ENCODE measurements around the gene ST3GAL5.
"Not testable (repeated sequence)": the region's sequence is repeated elsewhere in the genome, so short reads cannot be mapped to it uniquely, and the experiment has no call there.

ST3GAL5 gene

DNA sequence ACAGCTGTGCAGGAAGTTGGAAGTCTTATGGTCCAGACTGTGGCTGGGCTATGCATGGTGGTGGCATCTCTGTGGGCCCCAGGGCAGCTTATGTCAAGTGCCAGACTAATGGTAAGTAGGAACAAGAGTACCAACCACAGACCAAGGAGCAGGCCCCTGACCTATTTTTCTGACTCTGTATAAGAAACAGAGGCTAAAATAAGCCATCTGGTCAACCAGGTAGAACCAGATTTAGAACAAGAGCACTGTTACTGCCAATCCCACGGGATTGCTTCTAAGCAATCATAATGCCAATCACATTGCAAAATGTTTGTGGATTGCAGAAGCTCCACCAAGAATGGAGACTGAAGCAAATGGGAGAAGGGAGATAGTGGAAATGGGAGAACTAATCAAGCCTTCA is 11.1 kb upstream of the ST3GAL5 start:
- Histone ChIP-seq H3K4me3 (replicated peaks; ENCODE audit: insufficient read depth, low read length) (no peak overlapping the region), H3K27me3 (ENCODE audit: insufficient read depth, poor library complexity, severe bottlenecking) (no peaks in the 10 kb centered on the region), H3K27ac (replicated peaks) (no peak overlapping the region)
- no peak for DNase-seq (ENCODE audit: low read depth in 1 of 2, low spot score in 1 of 2)
- no peak for TF ChIP-seq SPI1 (IDR thresholded peaks at IDR 0.05; ENCODE audit: borderline replicate concordance, low read depth)
- TF ChIP-seq GABPA (IDR thresholded peaks at IDR 0.05; ENCODE audit: low read depth) = no peak
- TF ChIP-seq, protein P1, sequence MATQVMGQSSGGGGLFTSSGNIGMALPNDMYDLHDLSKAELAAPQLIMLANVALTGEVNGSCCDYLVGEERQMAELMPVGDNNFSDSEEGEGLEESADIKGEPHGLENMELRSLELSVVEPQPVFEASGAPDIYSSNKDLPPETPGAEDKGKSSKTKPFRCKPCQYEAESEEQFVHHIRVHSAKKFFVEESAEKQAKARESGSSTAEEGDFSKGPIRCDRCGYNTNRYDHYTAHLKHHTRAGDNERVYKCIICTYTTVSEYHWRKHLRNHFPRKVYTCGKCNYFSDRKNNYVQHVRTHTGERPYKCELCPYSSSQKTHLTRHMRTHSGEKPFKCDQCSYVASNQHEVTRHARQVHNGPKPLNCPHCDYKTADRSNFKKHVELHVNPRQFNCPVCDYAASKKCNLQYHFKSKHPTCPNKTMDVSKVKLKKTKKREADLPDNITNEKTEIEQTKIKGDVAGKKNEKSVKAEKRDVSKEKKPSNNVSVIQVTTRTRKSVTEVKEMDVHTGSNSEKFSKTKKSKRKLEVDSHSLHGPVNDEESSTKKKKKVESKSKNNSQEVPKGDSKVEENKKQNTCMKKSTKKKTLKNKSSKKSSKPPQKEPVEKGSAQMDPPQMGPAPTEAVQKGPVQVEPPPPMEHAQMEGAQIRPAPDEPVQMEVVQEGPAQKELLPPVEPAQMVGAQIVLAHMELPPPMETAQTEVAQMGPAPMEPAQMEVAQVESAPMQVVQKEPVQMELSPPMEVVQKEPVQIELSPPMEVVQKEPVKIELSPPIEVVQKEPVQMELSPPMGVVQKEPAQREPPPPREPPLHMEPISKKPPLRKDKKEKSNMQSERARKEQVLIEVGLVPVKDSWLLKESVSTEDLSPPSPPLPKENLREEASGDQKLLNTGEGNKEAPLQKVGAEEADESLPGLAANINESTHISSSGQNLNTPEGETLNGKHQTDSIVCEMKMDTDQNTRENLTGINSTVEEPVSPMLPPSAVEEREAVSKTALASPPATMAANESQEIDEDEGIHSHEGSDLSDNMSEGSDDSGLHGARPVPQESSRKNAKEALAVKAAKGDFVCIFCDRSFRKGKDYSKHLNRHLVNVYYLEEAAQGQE (IDR thresholded peaks at IDR 0.05; ENCODE audit: insufficient replicate concordance, low read depth) = no peak
- TF ChIP-seq, protein P2, sequence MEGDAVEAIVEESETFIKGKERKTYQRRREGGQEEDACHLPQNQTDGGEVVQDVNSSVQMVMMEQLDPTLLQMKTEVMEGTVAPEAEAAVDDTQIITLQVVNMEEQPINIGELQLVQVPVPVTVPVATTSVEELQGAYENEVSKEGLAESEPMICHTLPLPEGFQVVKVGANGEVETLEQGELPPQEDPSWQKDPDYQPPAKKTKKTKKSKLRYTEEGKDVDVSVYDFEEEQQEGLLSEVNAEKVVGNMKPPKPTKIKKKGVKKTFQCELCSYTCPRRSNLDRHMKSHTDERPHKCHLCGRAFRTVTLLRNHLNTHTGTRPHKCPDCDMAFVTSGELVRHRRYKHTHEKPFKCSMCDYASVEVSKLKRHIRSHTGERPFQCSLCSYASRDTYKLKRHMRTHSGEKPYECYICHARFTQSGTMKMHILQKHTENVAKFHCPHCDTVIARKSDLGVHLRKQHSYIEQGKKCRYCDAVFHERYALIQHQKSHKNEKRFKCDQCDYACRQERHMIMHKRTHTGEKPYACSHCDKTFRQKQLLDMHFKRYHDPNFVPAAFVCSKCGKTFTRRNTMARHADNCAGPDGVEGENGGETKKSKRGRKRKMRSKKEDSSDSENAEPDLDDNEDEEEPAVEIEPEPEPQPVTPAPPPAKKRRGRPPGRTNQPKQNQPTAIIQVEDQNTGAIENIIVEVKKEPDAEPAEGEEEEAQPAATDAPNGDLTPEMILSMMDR (IDR thresholded peaks at IDR 0.05; ENCODE audit: insufficient read depth, low read length) = no peak
- TF ChIP-seq POLR2AphosphoS5 (IDR thresholded peaks at IDR 0.05; ENCODE audit: low read depth) = no peak

DNA sequence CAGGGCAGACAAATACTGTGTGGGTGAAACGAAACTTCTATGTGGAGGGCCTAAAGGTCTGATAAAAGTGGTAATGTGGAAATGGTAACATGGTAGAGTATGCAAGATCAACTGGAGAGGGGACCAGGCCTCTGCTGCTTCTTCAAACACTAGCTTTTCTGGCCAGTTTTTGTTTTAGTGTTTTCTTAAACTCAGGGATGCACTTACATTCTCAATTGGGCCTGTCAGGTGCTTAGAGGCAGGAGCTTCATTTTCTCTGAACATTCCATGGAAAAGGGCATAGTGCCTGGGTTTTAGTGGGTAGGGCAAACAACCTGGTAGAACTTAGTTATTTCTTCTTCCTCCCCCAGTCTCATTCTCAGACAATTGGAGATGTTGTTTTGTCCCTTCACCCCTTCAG is 10.5 kb upstream of the ST3GAL5 start:
- DNase-seq (ENCODE audit: low read depth in 1 of 2, low spot score in 1 of 2) = no peak
- no peaks in the 10 kb centered on the region for H3K27me3 ChIP-seq (ENCODE audit: insufficient read depth, poor library complexity, severe bottlenecking)
- no peak for TF ChIP-seq GABPA (IDR thresholded peaks at IDR 0.05; ENCODE audit: low read depth)
- TF ChIP-seq SPI1 (IDR thresholded peaks at IDR 0.05; ENCODE audit: borderline replicate concordance, low read depth) = no peak
- TF ChIP-seq, protein P1 (IDR thresholded peaks at IDR 0.05; ENCODE audit: insufficient replicate concordance, low read depth) = no peak
- TF ChIP-seq, protein P2 (IDR thresholded peaks at IDR 0.05; ENCODE audit: insufficient read depth, low read length) = no peak
- TF ChIP-seq POLR2AphosphoS5 (IDR thresholded peaks at IDR 0.05; ENCODE audit: low read depth) = no peak
- H3K4me3 ChIP-seq (replicated peaks; ENCODE audit: insufficient read depth, low read length) = no peak overlapping the region
- no peak overlapping the region for H3K27ac ChIP-seq (replicated peaks)

DNA sequence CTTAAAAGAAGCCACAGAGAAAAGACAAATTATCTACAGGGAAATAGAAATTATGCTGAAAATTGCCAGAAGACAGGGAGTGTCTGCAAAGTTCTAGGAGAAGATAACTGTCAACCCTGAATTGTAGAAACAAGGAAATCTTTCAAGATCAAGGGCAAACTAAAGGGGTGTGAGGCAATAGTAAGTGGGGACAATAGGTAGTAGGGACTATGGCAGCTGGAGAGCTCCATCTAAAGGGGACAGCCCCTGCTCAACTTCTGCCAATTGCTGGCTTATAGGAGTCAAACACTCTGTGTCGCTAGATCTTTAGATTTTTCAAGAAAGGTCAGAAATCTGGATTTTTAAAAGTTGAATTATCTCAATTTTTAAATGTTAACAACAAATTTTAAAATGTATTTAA is 10.1 kb upstream of the ST3GAL5 start:
- H3K27ac ChIP-seq (replicated peaks) = no peak overlapping the region
- H3K27me3 ChIP-seq (ENCODE audit: insufficient read depth, poor library complexity, severe bottlenecking) = no peaks in the 10 kb centered on the region
- no peak for TF ChIP-seq SPI1 (IDR thresholded peaks at IDR 0.05; ENCODE audit: borderline replicate concordance, low read depth)
- TF ChIP-seq, protein P1 (IDR thresholded peaks at IDR 0.05; ENCODE audit: insufficient replicate concordance, low read depth) = no peak
- TF ChIP-seq GABPA (IDR thresholded peaks at IDR 0.05; ENCODE audit: low read depth) = no peak
- TF ChIP-seq POLR2AphosphoS5 (IDR thresholded peaks at IDR 0.05; ENCODE audit: low read depth) = no peak
- TF ChIP-seq, protein P2 (IDR thresholded peaks at IDR 0.05; ENCODE audit: insufficient read depth, low read length) = no peak
- DNase-seq (ENCODE audit: low read depth in 1 of 2, low spot score in 1 of 2) = no peak
- no peak overlapping the region for H3K4me3 ChIP-seq (replicated peaks; ENCODE audit: insufficient read depth, low read length)

DNA sequence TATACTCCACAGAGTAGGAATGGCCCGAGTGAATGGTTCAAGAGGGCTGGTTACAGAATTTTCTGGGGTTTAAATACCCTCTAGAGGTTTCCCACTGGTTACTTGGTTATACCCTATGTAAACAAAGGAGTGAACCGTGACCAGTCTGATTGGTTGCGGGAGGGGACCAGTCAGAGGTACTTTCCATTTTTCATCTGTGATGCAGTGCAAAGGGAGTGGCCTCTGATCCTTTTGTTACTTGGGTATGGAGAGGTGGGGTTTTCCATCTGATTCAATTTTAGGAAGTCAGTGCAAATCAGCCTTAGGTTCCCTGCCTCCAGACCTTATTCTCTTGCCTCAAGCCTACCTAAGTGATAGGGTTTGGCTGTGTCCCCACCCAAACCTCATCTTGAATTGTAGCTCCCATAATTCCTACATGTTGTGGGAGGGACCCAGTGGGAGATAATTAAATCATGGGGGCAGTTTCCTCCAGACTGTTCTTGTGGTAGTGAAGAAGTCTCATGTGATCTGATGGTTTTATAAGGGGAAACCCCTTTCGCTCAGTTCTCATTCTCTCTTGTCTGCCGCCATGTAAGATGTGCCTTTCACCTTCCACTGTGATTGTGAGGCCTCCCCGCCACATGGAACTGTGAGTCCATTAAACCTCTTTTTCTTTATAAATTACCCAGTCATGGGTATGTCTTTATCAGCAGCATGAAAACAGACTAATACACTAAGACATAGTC is 5.9 kb upstream of the ST3GAL5 start:
- H3K27me3 ChIP-seq (ENCODE audit: insufficient read depth, poor library complexity, severe bottlenecking); H3K27ac ChIP-seq (replicated peaks); H3K4me3 ChIP-seq (replicated peaks; ENCODE audit: insufficient read depth, low read length); DNase-seq (ENCODE audit: low read depth in 1 of 2, low spot score in 1 of 2): not testable (repeated sequence)

Data from HL-60 (cell line).